BLaER1 treated with 17β-estradiol and CSF1 and Interleukin-3, amounts not matched to agents 10 nM and 100 nM (cell line): ENCODE results near the gene ATP2A3.

Experiments used
- H3K27ac ChIP-seq, 11 experiments: shearing (Covaris generic); formaldehyde crosslinking; 2 replicates each; pipeline ENCODE4 v1.8.1; 2022
- H3K27me3 ChIP-seq, 11 experiments: shearing (Covaris generic); formaldehyde crosslinking; 2 replicates each; pipeline ENCODE4 v1.8.1; 2022
- H3K36me3 ChIP-seq, 11 experiments: shearing (Covaris generic); formaldehyde crosslinking; 2 replicates each; pipeline ENCODE4 v1.8.1; 2022
- H3K4me1 ChIP-seq, 10 experiments: shearing (Covaris generic); formaldehyde crosslinking; 2 replicates each; pipeline ENCODE4 v1.8.1; 2022
- H3K4me2 ChIP-seq, 11 experiments: shearing (Covaris generic); formaldehyde crosslinking; 2 replicates each; pipeline ENCODE4 v1.8.1; 2022
- H3K4me3 ChIP-seq, 10 experiments: shearing (Covaris generic); formaldehyde crosslinking; 2 replicates each; pipeline ENCODE4 v1.8.1; 2022
- H3K9ac ChIP-seq, 11 experiments: shearing (Covaris generic); formaldehyde crosslinking; 2 replicates each; pipeline ENCODE4 v1.8.1; 2022
- H3K9me3 ChIP-seq, 11 experiments: shearing (Covaris generic); formaldehyde crosslinking; replicated peaks in 1 of 11; 2 replicates each; pipeline ENCODE4 v1.8.1; 2022
- H4K20me1 ChIP-seq, 11 experiments: shearing (Covaris generic); formaldehyde crosslinking; 2 replicates each; pipeline ENCODE4 v1.8.1; 2022
- Cebpa-rat ChIP-seq, 11 experiments: shearing (Covaris generic); IDR thresholded peaks; 2 replicates each; pipeline ENCODE4 v1.8.1; 2022

ATP2A3 gene

DNA sequence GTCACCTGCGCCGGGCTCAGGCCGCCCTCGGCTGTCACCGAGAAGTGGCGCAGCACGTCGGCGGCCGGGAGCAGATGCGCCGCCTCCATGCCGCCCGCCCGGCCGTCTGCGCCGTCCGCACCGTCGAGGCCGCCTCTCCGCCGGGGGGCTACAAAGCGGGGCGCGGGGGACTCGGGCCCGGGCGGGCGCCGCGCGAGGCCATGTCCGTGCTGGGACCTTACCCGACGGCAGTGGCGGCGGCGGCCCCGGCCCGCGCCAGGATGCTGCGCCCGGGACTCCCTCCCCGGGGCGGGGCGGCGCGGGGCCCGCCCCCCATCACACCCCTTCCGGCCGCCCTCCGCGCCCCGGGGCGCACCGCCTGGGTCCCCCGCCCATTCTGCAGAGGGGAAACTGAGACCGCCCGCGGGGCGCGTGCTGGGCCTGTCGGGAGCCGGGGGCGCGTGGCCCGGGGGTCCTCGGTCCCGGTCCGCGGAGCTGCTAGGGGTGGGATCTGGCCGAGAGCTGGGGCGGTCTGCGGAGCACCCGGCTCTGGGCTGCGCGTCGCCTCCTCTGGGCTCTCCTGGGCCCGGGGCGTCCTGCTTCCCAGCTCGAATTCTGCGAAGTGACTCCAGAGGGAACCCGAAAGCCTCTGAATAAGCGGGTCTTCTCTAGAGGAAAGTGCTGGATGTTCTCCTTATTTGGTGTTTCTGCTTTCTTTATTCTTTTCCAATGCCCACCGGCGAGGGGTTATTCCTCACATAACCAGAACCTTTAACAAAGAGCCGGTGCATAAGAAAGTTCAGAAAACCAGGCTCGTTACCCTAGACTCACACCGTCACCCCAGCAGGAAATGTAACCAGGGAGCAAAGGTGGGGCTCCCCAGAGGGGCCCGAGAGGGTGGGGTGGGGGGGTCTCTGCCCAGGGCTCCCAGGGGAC, at the start of gene ATP2A3:
Gene ATP2A3 (minus strand): TSS at position 235 of the 915 bp plus-strand sequence. CDS start 146 bp downstream, at position 89.
- peaks cover 57 to 100% (median 89%) of the 10 kb centered on the region in 10 experiments for H3K4me1 ChIP-seq
- H3K27ac ChIP-seq = peak within 1 kb of the TSS in 10 of 11 experiments; percentile 56 to 93 (median 84); a peak in 20 of 22 replicates
- no peak for TF ChIP-seq Cebpa-rat (IDR thresholded peaks at IDR 0.05)

DNA sequence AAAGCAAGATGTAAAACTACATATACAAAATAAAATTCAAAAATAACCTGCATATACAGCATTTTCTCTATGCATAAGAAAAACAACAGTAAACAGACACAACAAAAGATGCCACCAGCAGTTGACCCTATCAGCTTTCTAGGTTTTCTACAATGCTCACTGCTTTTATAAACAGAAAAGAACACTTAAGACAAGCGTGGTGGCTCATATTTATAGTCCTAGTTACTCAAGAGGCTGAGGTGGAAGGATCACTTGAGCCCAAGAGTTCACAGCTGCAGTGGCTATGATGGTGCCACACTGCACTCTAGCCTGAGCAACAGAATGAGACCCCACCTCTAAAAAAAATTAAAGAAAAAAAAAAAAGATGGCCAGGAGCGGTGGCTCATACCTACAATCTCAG, 46.5 kb upstream of the ATP2A3 start:
- H3K4me3 ChIP-seq = no peak overlapping the region

More for the DNA sequence above, at the start of gene ATP2A3:
- peak within 1 kb of the TSS; percentile 89 to 100 (median 96) for H3K4me2 ChIP-seq
- H3K27me3 ChIP-seq = peaks cover 0 to 7% (median 0%) of the 10 kb centered on the region in 11 experiments; a peak in 2 of 22 replicates
- H4K20me1 ChIP-seq = peaks cover 0 to 53% (median 42%) of the 10 kb centered on the region in 11 experiments; a peak in 19 of 22 replicates
- H3K36me3 ChIP-seq = no peaks in the 10 kb centered on the region
- H3K9me3 ChIP-seq = no peaks in the 10 kb centered on the region
- H3K4me3 ChIP-seq = peak within 1 kb of the TSS; percentile 73 to 89 (median 78)
- peak within 1 kb of the TSS; percentile 73 to 90 (median 82) for H3K9ac ChIP-seq

DNA sequence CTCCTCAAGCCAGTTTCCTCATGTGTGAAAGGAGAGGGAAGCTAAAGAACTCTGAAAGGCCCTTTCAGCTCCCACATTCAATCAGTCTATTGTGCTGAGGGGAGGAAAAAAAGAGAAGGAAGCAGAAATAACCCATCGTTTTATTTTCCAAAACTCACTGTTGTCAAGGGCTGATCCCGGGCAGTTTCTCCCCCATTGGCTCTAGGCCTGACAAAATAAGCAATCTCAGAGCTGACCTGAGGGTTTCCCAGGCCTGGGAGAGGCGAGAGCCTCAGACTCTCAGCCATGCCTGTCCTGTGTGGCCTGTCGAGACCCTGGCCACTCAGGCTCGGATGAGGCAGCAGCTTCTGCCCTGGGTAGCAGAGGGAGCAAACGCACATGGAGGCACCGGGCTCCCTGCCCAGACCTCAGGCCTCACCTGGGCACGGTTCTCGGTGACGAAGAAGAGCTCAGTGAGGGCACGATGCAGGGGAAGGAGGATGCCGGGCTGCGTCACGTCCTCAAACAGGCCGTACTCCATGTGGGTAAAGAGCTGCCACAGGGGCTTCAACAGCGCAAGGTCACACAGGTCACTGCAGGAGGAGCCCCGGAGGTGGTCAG, 45.0 kb upstream of the ATP2A3 start:
- Histone ChIP-seq H3K9ac (peak overlapping the region in 7 of 11 experiments; percentile 21 to 53 (median 42); a peak in 14 of 22 replicates), H3K36me3 (peaks cover 51 to 95% (median 71%) of the 10 kb centered on the region in 11 experiments), H3K4me3 (no peak overlapping the region), H3K27me3 (no peaks in the 10 kb centered on the region; a peak in 1 of 22 replicates), H4K20me1 (peaks cover 18 to 70% (median 42%) of the 10 kb centered on the region in 11 experiments; a peak in 20 of 22 replicates), H3K4me2 (peak overlapping the region; percentile 51 to 98 (median 85)), H3K27ac (peak overlapping the region in 10 of 11 experiments; percentile 2 to 58 (median 36); a peak in 13 of 22 replicates), H3K9me3 (no peaks in the 10 kb centered on the region), H3K4me1 (peaks cover 45 to 61% (median 55%) of the 10 kb centered on the region in 10 experiments)
- TF ChIP-seq Cebpa-rat (IDR thresholded peaks at IDR 0.05) = no peak

More for the DNA sequence above, 46.5 kb upstream of the ATP2A3 start:
- Histone ChIP-seq H3K27me3 (no peaks in the 10 kb centered on the region; a peak in 1 of 22 replicates), H3K27ac (no peak overlapping the region), H3K9me3 (no peaks in the 10 kb centered on the region), H3K36me3 (peaks cover 65 to 100% (median 86%) of the 10 kb centered on the region in 11 experiments), H4K20me1 (peaks cover 18 to 63% (median 31%) of the 10 kb centered on the region in 11 experiments; a peak in 20 of 22 replicates), H3K9ac (no peak overlapping the region), H3K4me1 (peaks cover 38 to 46% (median 41%) of the 10 kb centered on the region in 10 experiments), H3K4me2 (no peak overlapping the region)
- TF ChIP-seq Cebpa-rat (IDR thresholded peaks at IDR 0.05) = no peak

DNA sequence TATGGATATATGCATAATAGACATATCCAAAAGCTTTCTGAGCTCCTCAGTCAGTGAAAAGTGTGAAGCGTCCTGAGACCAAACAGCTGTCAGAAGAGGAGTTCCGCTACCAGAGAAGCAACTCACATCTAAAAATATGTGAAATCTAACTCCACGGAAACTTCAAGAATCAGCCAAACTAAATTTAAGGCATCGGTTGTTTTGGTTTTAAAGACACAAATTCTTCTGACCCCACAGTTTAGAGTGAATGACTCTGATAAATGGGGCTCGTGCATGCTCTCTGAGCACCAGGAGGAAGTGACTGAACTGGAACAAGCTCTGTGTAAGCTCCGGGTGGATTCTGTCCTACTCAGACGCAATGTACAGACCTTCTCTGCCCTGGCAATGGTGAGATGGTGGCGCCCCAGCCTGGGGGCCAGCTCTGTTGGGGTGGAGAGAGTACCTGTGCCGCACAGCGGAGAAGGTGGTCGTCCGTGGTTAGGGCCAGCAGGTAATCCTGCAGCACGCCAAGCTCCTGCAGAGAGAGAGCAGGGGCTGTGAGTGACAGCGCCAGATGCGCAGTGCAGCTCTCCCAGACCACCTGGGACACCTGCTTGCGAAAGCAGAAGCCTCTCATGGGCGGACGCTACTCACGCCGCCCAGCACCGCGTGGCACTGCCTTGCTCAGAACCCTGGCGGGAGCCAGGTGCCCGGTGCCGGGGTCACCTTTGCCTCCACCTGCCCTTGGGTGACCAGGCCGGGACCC, 44.4 kb upstream of the ATP2A3 start:
- no peaks in the 10 kb centered on the region for H3K9me3 ChIP-seq
- H3K9ac ChIP-seq = peak overlapping the region in 7 of 11 experiments; percentile 21 to 53 (median 42); a peak in 14 of 22 replicates
- peaks cover 45 to 66% (median 61%) of the 10 kb centered on the region in 10 experiments for H3K4me1 ChIP-seq
- peak overlapping the region in 9 of 11 experiments; percentile 2 to 58 (median 36); a peak in 15 of 22 replicates for H3K27ac ChIP-seq
- TF ChIP-seq Cebpa-rat (IDR thresholded peaks at IDR 0.05) = no peak
- H3K4me3 ChIP-seq = no peak overlapping the region
- peaks cover 44 to 88% (median 64%) of the 10 kb centered on the region in 11 experiments for H3K36me3 ChIP-seq
- no peaks in the 10 kb centered on the region; a peak in 1 of 22 replicates for H3K27me3 ChIP-seq
- peak overlapping the region; percentile 51 to 98 (median 85) for H3K4me2 ChIP-seq
- H4K20me1 ChIP-seq = peaks cover 18 to 69% (median 42%) of the 10 kb centered on the region in 11 experiments; a peak in 20 of 22 replicates

DNA sequence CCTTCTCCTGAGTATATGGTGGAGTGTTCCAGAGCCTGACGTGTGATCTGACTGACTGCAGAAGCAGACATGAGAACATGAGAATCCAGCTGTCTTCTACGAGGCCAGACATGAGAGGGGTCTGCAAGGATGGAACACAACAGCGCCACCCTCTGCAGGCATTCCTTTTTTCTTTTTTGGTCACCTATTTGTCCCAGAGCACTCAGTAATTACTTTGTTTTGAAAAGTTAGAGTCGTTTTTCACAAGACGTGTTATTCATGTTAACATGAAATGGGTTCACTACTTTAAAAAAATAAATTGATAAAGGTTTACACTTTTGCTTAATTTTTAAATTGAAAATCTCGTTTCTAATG, 43.8 kb upstream of the ATP2A3 start:
- no peaks in the 10 kb centered on the region; a peak in 1 of 22 replicates for H3K27me3 ChIP-seq
- peaks cover 39 to 82% (median 59%) of the 10 kb centered on the region in 11 experiments for H3K36me3 ChIP-seq
- H3K4me2 ChIP-seq = peak overlapping the region; percentile 58 to 98 (median 85); a peak in 21 of 22 replicates
- no peaks in the 10 kb centered on the region for H3K9me3 ChIP-seq
- H3K4me1 ChIP-seq = peaks cover 45 to 72% (median 67%) of the 10 kb centered on the region in 10 experiments
- H3K9ac ChIP-seq = peak overlapping the region in 4 of 11 experiments; percentile 24 to 49 (median 41); a peak in 4 of 22 replicates
- peaks cover 18 to 74% (median 42%) of the 10 kb centered on the region in 11 experiments; a peak in 20 of 22 replicates for H4K20me1 ChIP-seq
- peak overlapping the region in 4 of 11 experiments; percentile 22 to 58 (median 48); a peak in 4 of 22 replicates for H3K27ac ChIP-seq
- TF ChIP-seq Cebpa-rat (IDR thresholded peaks at IDR 0.05) = no peak
- H3K4me3 ChIP-seq = no peak overlapping the region

DNA sequence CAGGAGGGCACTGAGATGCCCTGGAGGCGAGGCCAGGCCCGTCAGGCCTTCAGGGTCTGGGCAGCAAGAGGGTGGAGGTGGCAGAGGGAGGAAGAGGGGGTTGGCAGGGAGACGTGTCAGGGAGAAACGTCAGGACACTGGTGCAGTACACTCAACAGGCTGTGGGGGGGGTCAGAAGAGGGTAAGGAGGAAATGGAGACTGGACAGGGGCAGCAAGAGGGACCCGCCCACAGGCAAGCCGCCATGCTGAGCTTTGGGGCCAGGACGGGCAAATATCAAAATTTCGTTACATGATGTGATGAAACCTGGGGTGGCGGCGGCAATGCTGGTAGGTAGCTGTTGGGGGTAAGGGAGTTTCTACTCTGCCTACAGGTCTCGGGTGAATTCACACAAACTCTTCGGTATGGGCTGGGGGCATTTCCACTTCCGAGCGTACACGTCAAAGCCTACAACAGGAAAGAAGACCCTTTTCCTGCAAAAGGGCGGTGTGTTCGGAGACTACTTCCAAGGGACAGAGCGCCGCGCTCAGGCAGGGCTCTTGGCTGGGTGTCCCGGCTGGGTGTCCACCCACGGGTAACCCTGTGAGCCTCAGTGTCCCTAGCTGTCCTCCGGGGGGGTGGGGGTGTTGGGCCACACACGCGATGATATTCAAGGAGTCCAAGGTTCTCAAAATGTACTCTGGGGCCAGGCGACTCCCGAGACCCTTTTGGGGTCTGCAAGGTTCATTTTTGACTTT, 43.3 kb upstream of the ATP2A3 start:
- no peaks in the 10 kb centered on the region; a peak in 1 of 22 replicates for H3K27me3 ChIP-seq
- H3K9ac ChIP-seq = peak overlapping the region in 8 of 11 experiments; percentile 18 to 54 (median 38); a peak in 11 of 22 replicates
- peaks cover 34 to 77% (median 53%) of the 10 kb centered on the region in 11 experiments for H3K36me3 ChIP-seq
- TF ChIP-seq Cebpa-rat (IDR thresholded peaks at IDR 0.05) = no peak
- H3K4me2 ChIP-seq = peak overlapping the region; percentile 51 to 98 (median 85)
- H3K4me1 ChIP-seq = peaks cover 49 to 74% (median 70%) of the 10 kb centered on the region in 10 experiments
- H3K27ac ChIP-seq = peak overlapping the region in 7 of 11 experiments; percentile 8 to 50 (median 30); a peak in 7 of 22 replicates
- peaks cover 18 to 77% (median 42%) of the 10 kb centered on the region in 11 experiments; a peak in 20 of 22 replicates for H4K20me1 ChIP-seq
- peak overlapping the region in 3 of 10 experiments; percentile 5 to 26 (median 25); a peak in 3 of 20 replicates for H3K4me3 ChIP-seq
- no peaks in the 10 kb centered on the region for H3K9me3 ChIP-seq

DNA sequence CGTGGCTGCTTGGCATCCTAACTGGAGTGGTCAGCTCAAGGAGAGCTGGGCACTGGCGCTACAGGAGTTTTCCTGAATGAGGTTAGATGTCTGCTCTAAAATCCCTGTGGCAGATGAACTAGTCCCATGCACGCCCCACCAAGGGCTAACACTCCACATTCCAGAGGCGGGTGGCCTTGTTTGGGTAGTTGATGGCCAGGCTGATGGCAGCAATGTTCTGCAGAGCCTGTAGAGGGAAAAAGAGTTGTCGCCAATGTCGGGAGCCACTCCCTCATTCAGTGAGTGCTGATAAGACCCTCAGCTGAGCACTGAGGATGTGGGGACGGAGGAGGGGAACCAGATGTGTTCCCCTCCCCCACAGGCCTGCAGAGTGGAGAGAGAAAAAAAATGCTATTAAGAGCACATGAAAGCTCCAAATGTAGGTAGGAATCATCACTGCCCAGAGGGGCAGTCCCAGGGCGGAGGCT, 42.5 kb upstream of the ATP2A3 start:
- peak overlapping the region in 3 of 10 experiments; percentile 5 to 26 (median 25); a peak in 3 of 20 replicates for H3K4me3 ChIP-seq
- H3K27ac ChIP-seq = peak overlapping the region in 5 of 11 experiments; percentile 8 to 50 (median 30); a peak in 6 of 22 replicates
- no peaks in the 10 kb centered on the region; a peak in 1 of 22 replicates for H3K27me3 ChIP-seq
- H3K4me2 ChIP-seq = peak overlapping the region; percentile 51 to 98 (median 85)
- H3K9me3 ChIP-seq = no peaks in the 10 kb centered on the region
- peaks cover 18 to 72% (median 40%) of the 10 kb centered on the region in 11 experiments; a peak in 20 of 22 replicates for H4K20me1 ChIP-seq
- H3K9ac ChIP-seq = peak overlapping the region in 7 of 11 experiments; percentile 18 to 54 (median 47); a peak in 12 of 22 replicates
- H3K4me1 ChIP-seq = peaks cover 56 to 82% (median 77%) of the 10 kb centered on the region in 10 experiments
- TF ChIP-seq Cebpa-rat (IDR thresholded peaks at IDR 0.05) = no peak
- peaks cover 27 to 70% (median 46%) of the 10 kb centered on the region in 11 experiments for H3K36me3 ChIP-seq
